ENCODE measurements around the gene OR2T10. TPM values are rescaled to one million over a fixed set of nuclear protein-coding genes. Genes with fewer than 3 reads are reported as not detected.

Gene OR2T10
- total RNA-seq, 2 donors from 2014 or later: not detected

DNA sequence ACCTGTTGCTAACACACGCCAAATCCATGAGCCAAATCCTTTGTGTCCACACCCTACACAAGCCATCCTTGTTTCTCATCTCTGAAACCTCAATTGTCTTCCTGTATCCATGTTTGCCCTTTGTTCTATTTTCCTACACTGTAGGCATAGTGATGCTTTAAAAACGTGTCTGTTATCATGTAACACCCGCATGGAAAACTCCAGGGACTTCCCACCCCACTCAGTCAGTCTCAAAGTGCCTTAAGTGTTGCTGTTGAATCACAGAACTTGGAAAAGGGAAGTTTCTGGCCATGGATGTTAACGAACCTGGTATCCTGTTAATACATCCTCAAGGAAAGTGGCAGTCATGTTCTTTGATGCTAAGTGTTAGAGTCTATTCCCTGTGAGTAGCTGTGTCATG, 27.7 kb upstream of the OR2T10 start:
- DNase-seq (ENCODE audit: low spot score): no peak
- no peak overlapping the region for H3K27ac ChIP-seq
- H3K4me3 ChIP-seq: no peak overlapping the region
- H3K4me1 ChIP-seq (replicated peaks): no peaks in the 10 kb centered on the region
- intact Hi-C loops (cut with DNase I): loop anchor here (5.0 kb wide), 1 partner anchor 67 kb away; no protein-coding TSS in a partner anchor
- 72% methylated on average over 4 of the region's 4 CpGs for WGBS
- no peak for TF ChIP-seq POLR2A (IDR thresholded peaks at IDR 0.05)
- H3K36me3 ChIP-seq: no peaks in the 10 kb centered on the region
- no peaks in the 10 kb centered on the region for H3K9me3 ChIP-seq
- no peaks in the 10 kb centered on the region for H3K27me3 ChIP-seq (replicated peaks; ENCODE audit: insufficient read depth)

DNA sequence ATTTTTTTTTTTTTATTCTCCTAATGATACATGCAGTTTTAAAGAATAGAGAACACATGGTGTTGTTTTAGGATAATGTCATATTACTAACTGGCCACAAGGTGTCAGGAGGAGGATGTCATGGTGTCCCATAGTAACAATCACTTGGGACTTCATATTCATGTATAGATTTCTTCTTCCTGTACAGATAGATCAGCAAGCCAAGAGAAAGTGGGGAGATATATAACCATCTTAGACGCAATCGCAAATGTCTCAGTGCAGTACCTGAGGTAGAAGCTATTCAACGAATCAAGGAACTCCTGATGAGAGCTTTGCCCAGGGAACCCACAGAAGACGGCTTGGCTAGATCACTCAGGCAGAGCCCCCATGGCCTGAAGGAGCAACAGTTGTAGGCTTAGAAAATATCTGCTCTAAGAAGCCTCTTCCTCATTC, 25.1 kb upstream of the OR2T10 start:
- WGBS: 43% methylated on average over 4 of the region's 4 CpGs
- H3K27ac ChIP-seq: no peak overlapping the region
- intact Hi-C loops (cut with DNase I): loop anchor here (2.0 kb wide), 1 partner anchor 184 kb away; no protein-coding TSS in a partner anchor
- no peak for TF ChIP-seq POLR2AphosphoS5 (IDR thresholded peaks at IDR 0.05)
- TF ChIP-seq, protein P1, sequence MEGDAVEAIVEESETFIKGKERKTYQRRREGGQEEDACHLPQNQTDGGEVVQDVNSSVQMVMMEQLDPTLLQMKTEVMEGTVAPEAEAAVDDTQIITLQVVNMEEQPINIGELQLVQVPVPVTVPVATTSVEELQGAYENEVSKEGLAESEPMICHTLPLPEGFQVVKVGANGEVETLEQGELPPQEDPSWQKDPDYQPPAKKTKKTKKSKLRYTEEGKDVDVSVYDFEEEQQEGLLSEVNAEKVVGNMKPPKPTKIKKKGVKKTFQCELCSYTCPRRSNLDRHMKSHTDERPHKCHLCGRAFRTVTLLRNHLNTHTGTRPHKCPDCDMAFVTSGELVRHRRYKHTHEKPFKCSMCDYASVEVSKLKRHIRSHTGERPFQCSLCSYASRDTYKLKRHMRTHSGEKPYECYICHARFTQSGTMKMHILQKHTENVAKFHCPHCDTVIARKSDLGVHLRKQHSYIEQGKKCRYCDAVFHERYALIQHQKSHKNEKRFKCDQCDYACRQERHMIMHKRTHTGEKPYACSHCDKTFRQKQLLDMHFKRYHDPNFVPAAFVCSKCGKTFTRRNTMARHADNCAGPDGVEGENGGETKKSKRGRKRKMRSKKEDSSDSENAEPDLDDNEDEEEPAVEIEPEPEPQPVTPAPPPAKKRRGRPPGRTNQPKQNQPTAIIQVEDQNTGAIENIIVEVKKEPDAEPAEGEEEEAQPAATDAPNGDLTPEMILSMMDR (IDR thresholded peaks at IDR 0.05): peak; percentile 50 to 78 (median 54)
- H3K36me3 ChIP-seq: no peaks in the 10 kb centered on the region
- H3K4me1 ChIP-seq (replicated peaks): no peaks in the 10 kb centered on the region
- H3K4me3 ChIP-seq: no peak overlapping the region
- no peak for DNase-seq (ENCODE audit: low spot score)
- no peaks in the 10 kb centered on the region for H3K27me3 ChIP-seq (replicated peaks; ENCODE audit: insufficient read depth)
- no peaks in the 10 kb centered on the region for H3K9me3 ChIP-seq

DNA sequence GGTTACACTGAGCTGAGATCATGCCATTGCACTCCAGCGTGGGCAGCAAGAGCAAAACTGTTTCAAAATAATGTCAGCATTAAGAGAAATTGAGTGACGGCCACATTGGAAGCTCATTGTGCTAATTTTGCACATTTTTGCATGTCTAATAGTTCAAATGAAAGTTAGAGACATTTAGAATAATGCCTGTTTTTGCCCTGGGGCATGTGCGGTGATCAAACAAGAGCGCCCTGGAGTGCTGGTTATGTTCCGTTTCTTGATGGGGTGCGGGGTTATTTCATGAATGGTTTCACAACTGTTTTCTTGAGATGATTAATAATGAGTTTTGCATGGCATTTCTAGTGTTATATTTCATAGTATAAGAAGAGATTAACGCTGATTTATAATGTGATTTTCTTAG, 24.3 kb upstream of the OR2T10 start:
- no peaks in the 10 kb centered on the region for H3K4me1 ChIP-seq (replicated peaks)
- DNase-seq (ENCODE audit: low spot score): no peak
- no peaks in the 10 kb centered on the region for H3K9me3 ChIP-seq
- WGBS: 66% methylated on average over 7 of the region's 7 CpGs
- no peaks in the 10 kb centered on the region for H3K36me3 ChIP-seq
- no peak overlapping the region for H3K27ac ChIP-seq
- no peak overlapping the region for H3K4me3 ChIP-seq
- TF ChIP-seq POLR2A (IDR thresholded peaks at IDR 0.05): no peak
- TF ChIP-seq, protein P1 (IDR thresholded peaks at IDR 0.05): no peak
- no peak for TF ChIP-seq POLR2AphosphoS5 (IDR thresholded peaks at IDR 0.05)
- no peaks in the 10 kb centered on the region for H3K27me3 ChIP-seq (replicated peaks; ENCODE audit: insufficient read depth)
- intact Hi-C loops (cut with DNase I): loop anchor here (2.0 kb wide), 1 partner anchor 185 kb away; no protein-coding TSS in a partner anchor

DNA sequence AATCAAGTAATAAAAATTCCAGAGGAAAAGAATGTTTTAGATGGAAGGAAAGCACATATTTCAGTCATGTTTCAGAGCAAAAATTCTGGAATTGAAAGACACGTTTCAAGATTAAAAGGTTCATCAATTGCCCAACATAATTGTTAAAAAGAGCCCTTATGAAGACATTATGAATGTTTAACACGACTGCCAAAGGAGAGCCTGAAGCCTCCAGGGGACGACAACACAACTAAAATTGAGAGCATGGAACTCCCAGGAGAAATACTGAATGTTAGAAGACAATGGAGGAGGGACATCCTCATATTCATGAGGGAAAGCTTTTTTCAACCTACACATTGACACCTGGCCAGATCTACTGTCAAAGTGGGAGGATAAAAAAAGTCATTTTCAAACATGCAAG, 21.4 kb upstream of the OR2T10 start:
- Histone ChIP-seq H3K4me3 (no peak overlapping the region), H3K27me3 (replicated peaks; ENCODE audit: insufficient read depth) (no peaks in the 10 kb centered on the region), H3K27ac (no peak overlapping the region), H3K9me3 (no peaks in the 10 kb centered on the region), H3K36me3 (no peaks in the 10 kb centered on the region), H3K4me1 (replicated peaks) (no peaks in the 10 kb centered on the region)
- peak; percentile 23 for DNase-seq (ENCODE audit: low spot score)
- intact Hi-C loops (cut with DNase I): no loop called here
- 5% methylated on average over 3 of the region's 3 CpGs for WGBS
- TF ChIP-seq, protein P1 (IDR thresholded peaks at IDR 0.05): peak; percentile 14 to 62 (median 31)
- TF ChIP-seq POLR2A (IDR thresholded peaks at IDR 0.05): no peak

DNA sequence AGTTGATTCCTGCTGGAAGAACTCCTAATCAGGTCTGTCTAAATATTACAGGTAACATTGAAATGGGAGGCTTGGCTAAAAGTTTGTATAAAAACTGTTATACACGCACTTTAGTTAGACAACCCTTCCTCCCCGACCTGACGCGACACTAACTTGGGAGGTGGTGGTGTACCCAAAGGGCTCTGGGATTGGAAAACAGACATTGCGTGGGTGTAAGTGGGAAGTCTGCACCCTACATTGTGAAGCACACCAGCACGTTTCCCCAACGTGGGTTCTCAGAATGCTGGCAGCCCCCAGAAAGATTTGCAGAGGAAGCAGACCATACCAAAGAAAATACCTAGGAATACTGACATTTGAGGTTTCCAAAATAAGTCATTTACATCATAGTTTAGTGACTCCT, 20.6 kb upstream of the OR2T10 start:
- H3K9me3 ChIP-seq: no peaks in the 10 kb centered on the region
- 73% methylated on average over 7 of the region's 7 CpGs for WGBS
- H3K36me3 ChIP-seq: no peaks in the 10 kb centered on the region
- TF ChIP-seq POLR2AphosphoS5 (IDR thresholded peaks at IDR 0.05): no peak
- no peak for TF ChIP-seq POLR2A (IDR thresholded peaks at IDR 0.05)
- TF ChIP-seq, protein P1 (IDR thresholded peaks at IDR 0.05): no peak
- intact Hi-C loops (cut with DNase I): no loop called here
- no peak overlapping the region for H3K4me3 ChIP-seq
- H3K27ac ChIP-seq: no peak overlapping the region
- no peaks in the 10 kb centered on the region for H3K27me3 ChIP-seq (replicated peaks; ENCODE audit: insufficient read depth)
- no peak for DNase-seq (ENCODE audit: low spot score)
- no peaks in the 10 kb centered on the region for H3K4me1 ChIP-seq (replicated peaks)

All from prostate gland (tissue), 2 donors.